ENCODE results near the gene INPP5D. TPM values are rescaled to one million over a fixed set of nuclear protein-coding genes. Genes with fewer than 3 reads are reported as not detected.

Gene INPP5D
- total RNA-seq, 2 donors from 2014 or later, result 0.66 to 3.0 TPM

GRCh38 chr2:233130481-233131020 lies 70.4 kb downstream of the INPP5D start:
- H3K4me3 ChIP-seq (ENCODE audit: low read length), result no peak overlapping the region
- no peak overlapping the region for H3K9ac ChIP-seq (ENCODE audit: extremely low read depth, low read length, poor library complexity, severe bottlenecking)
- no peak overlapping the region for H3K27ac ChIP-seq (ENCODE audit: low read depth, low read length)
- DNase-seq, result no peak
- no peak overlapping the region for H3K27ac Mint-ChIP-seq
- H3K36me3 Mint-ChIP-seq (ENCODE audit: low read depth), result peaks cover under 1% of the 10 kb centered on the region
- peaks cover under 1% of the 10 kb centered on the region for H3K9me3 ChIP-seq (ENCODE audit: control insufficient read depth, low read length)
- no peaks in the 10 kb centered on the region for H3K36me3 ChIP-seq (ENCODE audit: control insufficient read depth, insufficient read depth, low read length)
- peaks cover 1% of the 10 kb centered on the region for H3K27me3 Mint-ChIP-seq (ENCODE audit: insufficient read depth)
- H3K4me3 Mint-ChIP-seq, result no peak overlapping the region
- 84 to 85% methylated on average over 5 to 7 of the region's 7 CpGs for WGBS, 2 experiments (ENCODE audit: insufficient coverage in 1 of 2, insufficient read length in 1 of 2)
- no peak for TF ChIP-seq CTCF (conservative IDR thresholded peaks at IDR 0.05)
- no peaks in the 10 kb centered on the region for H3K27me3 ChIP-seq (ENCODE audit: control insufficient read depth, insufficient read depth, low read length, poor library complexity, severe bottlenecking)
- H3K4me1 Mint-ChIP-seq, result peaks cover 14% of the 10 kb centered on the region
- H3K9me3 Mint-ChIP-seq, result peaks cover under 1% of the 10 kb centered on the region
- no peaks in the 10 kb centered on the region for H3K4me1 ChIP-seq (ENCODE audit: control insufficient read depth, insufficient read depth, low read length)

- no peak overlapping the region for H3K27ac Mint-ChIP-seq
- H3K4me3 Mint-ChIP-seq, result no peak overlapping the region
- peaks cover 7% of the 10 kb centered on the region for H3K9me3 Mint-ChIP-seq
- Histone ChIP-seq H3K4me1 (ENCODE audit: control insufficient read depth, insufficient read depth, low read length) (no peaks in the 10 kb centered on the region), H3K27ac (ENCODE audit: low read depth, low read length) (no peak overlapping the region), H3K27me3 (ENCODE audit: control insufficient read depth, insufficient read depth, low read length, poor library complexity, severe bottlenecking) (no peaks in the 10 kb centered on the region), H3K9ac (ENCODE audit: extremely low read depth, low read length, poor library complexity, severe bottlenecking) (no peak overlapping the region), H3K4me3 (ENCODE audit: low read length) (no peak overlapping the region), H3K9me3 (ENCODE audit: control insufficient read depth, low read length) (peaks cover 14% of the 10 kb centered on the region), H3K36me3 (ENCODE audit: control insufficient read depth, insufficient read depth, low read length) (no peaks in the 10 kb centered on the region)
- H3K4me1 Mint-ChIP-seq, result peaks cover 14% of the 10 kb centered on the region
- WGBS, 2 experiments (ENCODE audit: insufficient coverage in 1 of 2, insufficient read length in 1 of 2), result 90 to 92% methylated on average over 9 of the region's 9 CpGs
- H3K36me3 Mint-ChIP-seq (ENCODE audit: low read depth), result peaks cover 4% of the 10 kb centered on the region
- TF ChIP-seq CTCF (conservative IDR thresholded peaks at IDR 0.05), result no peak
- no peak for DNase-seq
- peaks cover 1% of the 10 kb centered on the region for H3K27me3 Mint-ChIP-seq (ENCODE audit: insufficient read depth)
Observed at GRCh38 chr2:233131936-233132720, 72.0 kb downstream of the INPP5D start.

DNA sequence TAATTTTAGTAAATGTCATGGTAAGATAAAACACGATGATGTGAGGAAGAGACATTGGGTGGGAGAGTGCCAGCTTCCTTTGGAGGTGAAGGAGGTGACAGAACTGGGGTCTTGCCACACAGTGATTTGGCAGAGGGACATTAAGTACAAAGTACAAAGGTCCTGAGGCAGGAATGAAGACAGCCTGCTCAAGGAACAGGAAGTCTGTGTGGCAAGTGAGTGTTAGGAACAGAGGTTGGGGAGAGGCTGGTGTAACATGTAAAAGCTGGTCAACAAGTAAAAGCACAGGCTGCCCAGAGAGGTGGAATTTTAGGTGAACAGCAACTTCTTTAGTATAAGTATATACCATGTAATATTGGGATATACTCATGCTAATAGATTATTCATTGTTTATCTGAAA lies 73.1 kb downstream of the INPP5D start:
- Histone ChIP-seq H3K9me3 (ENCODE audit: control insufficient read depth, low read length) (peaks cover 14% of the 10 kb centered on the region), H3K4me1 (ENCODE audit: control insufficient read depth, insufficient read depth, low read length) (no peaks in the 10 kb centered on the region), H3K9ac (ENCODE audit: extremely low read depth, low read length, poor library complexity, severe bottlenecking) (no peak overlapping the region), H3K36me3 (ENCODE audit: control insufficient read depth, insufficient read depth, low read length) (no peaks in the 10 kb centered on the region), H3K27ac (ENCODE audit: low read depth, low read length) (no peak overlapping the region), H3K27me3 (ENCODE audit: control insufficient read depth, insufficient read depth, low read length, poor library complexity, severe bottlenecking) (no peaks in the 10 kb centered on the region), H3K4me3 (ENCODE audit: low read length) (no peak overlapping the region)
- H3K4me3 Mint-ChIP-seq, result no peak overlapping the region
- TF ChIP-seq CTCF (conservative IDR thresholded peaks at IDR 0.05), result no peak
- DNase-seq, result no peak
- 93 to 98% methylated on average over 1 of the region's 1 CpG for WGBS, 2 experiments (ENCODE audit: insufficient coverage in 1 of 2, insufficient read length in 1 of 2)
- peaks cover 4% of the 10 kb centered on the region for H3K36me3 Mint-ChIP-seq (ENCODE audit: low read depth)
- H3K9me3 Mint-ChIP-seq, result peaks cover 7% of the 10 kb centered on the region
- H3K4me1 Mint-ChIP-seq, result peaks cover 14% of the 10 kb centered on the region
- H3K27ac Mint-ChIP-seq, result no peak overlapping the region
- peaks cover 1% of the 10 kb centered on the region for H3K27me3 Mint-ChIP-seq (ENCODE audit: insufficient read depth)
